Measurements from ENCODE around the gene AQP3. TPM values are rescaled to one million over a fixed set of nuclear protein-coding genes. Genes with fewer than 3 reads are reported as not detected.
"Not testable (repeated sequence)": the region's sequence is repeated elsewhere in the genome, so short reads cannot be mapped to it uniquely, and the experiment has no call there.

AQP3 gene
- 10 to 100 TPM; 12.5 to 50.3 TPM for total RNA-seq

DNA sequence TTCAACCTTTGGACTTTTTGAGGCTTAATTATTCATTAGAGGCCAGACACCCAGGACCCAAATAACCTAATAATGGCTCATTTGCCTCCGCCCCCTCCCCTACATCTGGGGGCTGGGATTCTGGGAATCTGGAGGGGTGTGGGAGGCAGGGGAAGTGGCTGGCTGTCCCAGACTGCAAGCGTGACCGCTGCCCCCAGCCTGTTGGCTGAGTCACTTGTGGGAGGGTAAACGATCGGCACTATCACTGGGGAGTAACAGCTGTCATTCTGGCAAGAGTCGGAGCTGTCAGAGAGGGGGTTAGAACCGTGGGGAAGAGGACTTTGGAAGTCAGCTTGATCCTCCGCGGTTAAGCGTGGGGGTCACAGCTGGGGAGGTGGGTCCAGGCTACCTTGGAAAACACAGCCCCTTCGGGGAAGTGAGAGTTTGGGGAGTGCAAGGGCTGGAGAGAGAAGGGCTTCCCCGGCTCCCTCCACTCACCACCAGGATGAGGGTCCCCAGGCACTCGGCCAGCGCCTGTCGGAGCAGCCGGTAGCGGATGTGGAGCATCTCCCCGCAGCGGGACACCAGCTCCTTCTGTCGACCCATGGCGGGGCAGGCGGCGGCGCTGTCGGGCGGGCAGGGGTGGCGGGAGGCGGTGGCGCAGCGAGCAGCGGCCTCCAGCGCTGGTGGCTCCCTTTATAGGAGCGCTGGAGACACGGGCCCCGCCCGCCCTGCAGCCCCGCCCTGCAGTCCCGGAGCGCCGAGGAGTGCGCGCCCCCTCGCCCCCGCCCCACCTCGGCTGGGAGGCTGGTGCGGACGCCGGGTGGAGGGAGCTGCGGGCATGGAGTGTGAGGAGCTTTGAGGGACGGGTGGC, at the start of gene AQP3:
Gene AQP3 (minus strand): TSS at position 648 of the 853 bp plus-strand sequence. CDS start 63 bp downstream, at position 585.
- Histone ChIP-seq H3K9me3 (no peaks in the 10 kb centered on the region), H3K27ac (peak within 1 kb of the TSS; percentile 67 to 89 (median 84)), H3K27me3 (no peaks in the 10 kb centered on the region), H3K4me3 (peak within 1 kb of the TSS; percentile 10 to 41), H3K36me3 (replicated peaks in 1 of 2; ENCODE audit: insufficient read depth in 1 of 2, low read depth in 2 of 2) (peaks cover 0 to 3% of the 10 kb centered on the region in 2 donors), H3K4me1 (peaks cover 36% of the 10 kb centered on the region)
- ATAC-seq, result peak; percentile 83
- WGBS, 2 donors, result 1 to 4% methylated on average over 10 to 41 of the region's 50 CpGs
- intact Hi-C loops (cut with DNase I), result no loop called here
- peak; percentile 75 to 82 (median 80) for DNase-seq
- TF ChIP-seq, protein P1, sequence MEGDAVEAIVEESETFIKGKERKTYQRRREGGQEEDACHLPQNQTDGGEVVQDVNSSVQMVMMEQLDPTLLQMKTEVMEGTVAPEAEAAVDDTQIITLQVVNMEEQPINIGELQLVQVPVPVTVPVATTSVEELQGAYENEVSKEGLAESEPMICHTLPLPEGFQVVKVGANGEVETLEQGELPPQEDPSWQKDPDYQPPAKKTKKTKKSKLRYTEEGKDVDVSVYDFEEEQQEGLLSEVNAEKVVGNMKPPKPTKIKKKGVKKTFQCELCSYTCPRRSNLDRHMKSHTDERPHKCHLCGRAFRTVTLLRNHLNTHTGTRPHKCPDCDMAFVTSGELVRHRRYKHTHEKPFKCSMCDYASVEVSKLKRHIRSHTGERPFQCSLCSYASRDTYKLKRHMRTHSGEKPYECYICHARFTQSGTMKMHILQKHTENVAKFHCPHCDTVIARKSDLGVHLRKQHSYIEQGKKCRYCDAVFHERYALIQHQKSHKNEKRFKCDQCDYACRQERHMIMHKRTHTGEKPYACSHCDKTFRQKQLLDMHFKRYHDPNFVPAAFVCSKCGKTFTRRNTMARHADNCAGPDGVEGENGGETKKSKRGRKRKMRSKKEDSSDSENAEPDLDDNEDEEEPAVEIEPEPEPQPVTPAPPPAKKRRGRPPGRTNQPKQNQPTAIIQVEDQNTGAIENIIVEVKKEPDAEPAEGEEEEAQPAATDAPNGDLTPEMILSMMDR (IDR thresholded peaks at IDR 0.05), result peak in 6 of 7 experiments; percentile 11 to 45 (median 32)
- peak; percentile 84 to 85 (median 84) for TF ChIP-seq POLR2A (IDR thresholded peaks at IDR 0.05)

DNA sequence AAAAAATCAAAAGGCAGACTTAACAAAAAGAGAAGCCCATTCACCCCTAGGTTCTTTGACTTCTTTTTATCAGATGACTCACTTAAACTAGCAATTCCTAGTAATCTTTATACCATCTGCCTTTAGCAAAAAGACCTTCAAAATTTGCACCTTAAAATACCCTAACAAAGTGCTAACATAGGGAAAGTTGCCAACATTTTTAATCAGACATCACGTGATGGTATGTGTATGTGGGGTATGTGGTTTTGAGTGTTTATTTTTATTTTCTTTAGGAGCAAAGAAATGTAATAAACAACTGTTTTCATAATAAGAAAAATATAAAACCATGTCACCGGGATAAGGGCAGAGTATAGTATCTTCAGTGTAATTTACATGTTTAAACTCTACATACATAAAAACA, 46.4 kb upstream of the AQP3 start:
- DNase-seq; intact Hi-C loops (cut with DNase I); H3K4me3 ChIP-seq; H3K36me3 ChIP-seq (replicated peaks in 1 of 2; ENCODE audit: insufficient read depth in 1 of 2, low read depth in 2 of 2); H3K27me3 ChIP-seq; H3K9me3 ChIP-seq; ATAC-seq: not testable (repeated sequence)
- peak overlapping the region in 1 of 4 donors; percentile 50 for H3K27ac ChIP-seq
- WGBS, 2 donors, result 22 to 27% methylated on average over 2 of the region's 2 CpGs
- H3K4me1 ChIP-seq, result peaks cover 17% of the 10 kb centered on the region

DNA sequence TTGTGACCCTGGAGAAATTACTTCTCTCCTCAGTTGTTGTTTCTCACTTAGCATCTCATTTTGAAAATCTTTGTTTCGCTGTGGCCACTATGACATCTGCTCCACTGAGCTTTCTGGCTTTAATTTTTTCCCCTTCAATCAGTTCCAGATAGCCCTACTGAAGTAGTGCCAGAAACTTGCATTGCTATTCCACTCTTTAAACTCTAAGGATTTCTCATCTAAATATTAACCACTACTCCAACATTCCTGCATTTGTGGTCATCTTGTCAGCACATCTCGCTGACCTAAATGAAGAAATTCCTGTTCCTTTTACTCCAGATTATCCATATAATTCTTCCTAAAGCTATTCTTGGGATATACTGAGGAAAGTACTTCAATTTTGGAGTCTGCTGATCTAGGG, 41.7 kb upstream of the AQP3 start:
- Histone ChIP-seq H3K27me3 (no peaks in the 10 kb centered on the region), H3K9me3 (no peaks in the 10 kb centered on the region), H3K4me3 (no peak overlapping the region), H3K27ac (no peak overlapping the region), H3K4me1 (peaks cover 7% of the 10 kb centered on the region), H3K36me3 (replicated peaks in 1 of 2; ENCODE audit: insufficient read depth in 1 of 2, low read depth in 2 of 2) (no peaks in the 10 kb centered on the region)
- intact Hi-C loops (cut with DNase I), result no loop called here
- no peak for ATAC-seq
- 69 to 73% methylated on average over 2 of the region's 2 CpGs for WGBS, 2 donors
- no peak for TF ChIP-seq POLR2A (IDR thresholded peaks at IDR 0.05)
- TF ChIP-seq, protein P1 (IDR thresholded peaks at IDR 0.05), result no peak
- no peak for DNase-seq

DNA sequence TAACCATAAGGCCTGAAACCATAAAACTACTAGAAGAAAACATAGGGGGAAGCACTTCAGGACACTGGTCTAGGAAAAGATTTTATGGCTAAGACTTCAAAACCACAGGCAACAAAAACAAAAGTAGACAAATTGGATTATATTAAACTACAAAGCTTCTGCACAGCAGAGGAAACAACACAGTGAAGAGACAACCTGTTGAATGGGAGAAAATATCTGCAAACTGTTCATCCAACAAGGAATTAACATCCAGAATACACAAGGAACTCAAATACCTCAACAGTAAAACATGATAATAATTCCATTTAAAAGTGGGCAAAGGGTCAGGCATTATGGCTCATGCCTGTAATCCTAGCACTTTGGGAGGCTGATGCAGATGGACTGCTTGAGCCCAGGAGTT, 37.9 kb upstream of the AQP3 start:
- H3K27ac ChIP-seq; H3K9me3 ChIP-seq; H3K4me1 ChIP-seq; H3K4me3 ChIP-seq; H3K27me3 ChIP-seq; ATAC-seq; DNase-seq; intact Hi-C loops (cut with DNase I); H3K36me3 ChIP-seq (replicated peaks in 1 of 2; ENCODE audit: insufficient read depth in 1 of 2, low read depth in 2 of 2): not testable (repeated sequence)

DNA sequence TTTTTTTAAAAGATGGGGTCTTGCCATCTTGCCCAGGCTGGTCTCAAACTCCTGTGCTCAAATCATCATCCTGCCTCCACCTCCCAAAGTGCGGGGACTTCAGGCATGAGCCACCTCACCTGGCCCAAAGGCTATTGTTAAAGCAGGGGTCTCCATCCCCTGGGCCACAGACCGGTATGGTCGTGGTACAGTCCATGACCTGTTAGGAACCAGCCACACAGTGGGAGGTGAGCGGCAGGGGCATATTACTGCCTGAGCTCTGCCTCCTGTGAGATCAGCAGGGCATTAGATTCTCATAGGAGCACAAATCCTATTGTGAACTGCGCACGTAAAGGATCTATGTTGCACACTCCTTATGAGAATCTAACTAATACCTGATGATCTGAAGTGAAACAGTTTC, 33.6 kb upstream of the AQP3 start:
- intact Hi-C loops (cut with DNase I), result no loop called here
- 88 to 94% methylated on average over 4 to 6 of the region's 6 CpGs for WGBS, 2 donors

More for the DNA sequence above, 33.6 kb upstream of the AQP3 start:
- H3K4me3 ChIP-seq, result no peak overlapping the region
- H3K27ac ChIP-seq, result no peak overlapping the region
- H3K36me3 ChIP-seq (replicated peaks in 1 of 2; ENCODE audit: insufficient read depth in 1 of 2, low read depth in 2 of 2), result no peaks in the 10 kb centered on the region
- no peaks in the 10 kb centered on the region for H3K4me1 ChIP-seq
- H3K9me3 ChIP-seq, result no peaks in the 10 kb centered on the region
- no peaks in the 10 kb centered on the region for H3K27me3 ChIP-seq
- TF ChIP-seq, protein P1 (IDR thresholded peaks at IDR 0.05), result no peak
- TF ChIP-seq POLR2A (IDR thresholded peaks at IDR 0.05), result no peak
- DNase-seq, result no peak
- ATAC-seq, result no peak
